ENCODE data around the gene GBP1. TPM values are rescaled to one million over a fixed set of nuclear protein-coding genes. Genes with fewer than 3 reads are reported as not detected.
A peak's percentile ranks its signal among the peaks of the same experiment; 100 is the strongest.
"Not testable (repeated sequence)": the region's sequence is repeated elsewhere in the genome, so short reads cannot be mapped to it uniquely, and the experiment has no call there.

GBP1 gene
- total RNA-seq, 2 experiments from 2014 or later: not detected

DNA sequence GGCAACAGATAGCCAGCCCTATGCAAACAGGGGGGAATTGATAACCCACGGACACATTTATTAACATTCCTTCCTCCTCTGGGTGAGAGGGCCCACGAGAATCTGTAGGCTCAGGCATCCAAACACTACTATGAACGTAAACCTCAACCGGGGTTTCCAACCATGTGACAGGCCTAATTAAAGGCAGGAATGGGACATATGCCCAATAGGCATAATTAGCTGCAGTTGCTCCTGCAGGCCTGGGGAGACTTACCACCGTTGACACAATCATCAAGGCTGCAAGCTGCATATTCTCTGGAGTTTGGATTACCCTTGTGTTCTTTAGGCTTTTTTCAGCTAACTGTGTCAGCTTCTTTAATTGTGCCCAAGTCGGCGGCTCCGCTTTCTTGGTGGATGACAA is 22.2 kb upstream of the GBP1 start:
- no TSS peak for BruUV-seq (replicated peaks)
- H3K27ac ChIP-seq (ENCODE audit: low read depth, low read length, poor library complexity, severe bottlenecking): no peak overlapping the region
- H3K4me2 ChIP-seq (ENCODE audit: low read length): no peak overlapping the region
- H3K79me2 ChIP-seq (ENCODE audit: insufficient read depth, low read depth, low read length): no peaks in the 10 kb centered on the region
- no peak overlapping the region for H3K4me3 ChIP-seq (ENCODE audit: low read depth, low read length, poor library complexity, severe bottlenecking)
- intact Hi-C loops (cut with micrococcal nuclease; ENCODE audit: unreplicated experiment): loop anchor here (5.0 kb wide), 1 partner anchor 270 kb away; no protein-coding TSS in a partner anchor
- H4K20me1 ChIP-seq (ENCODE audit: insufficient read depth, low read length): no peaks in the 10 kb centered on the region
- H3K9me3 ChIP-seq (ENCODE audit: low read length): no peaks in the 10 kb centered on the region
- no peak overlapping the region for H2AFZ ChIP-seq (ENCODE audit: low read length)
- ChIA-PET CTCF (ENCODE audit: unreplicated experiment) (no interaction called here), POLR2A (no interaction called here)
- TF ChIP-seq EZH2phosphoT487 (IDR thresholded peaks at IDR 0.05; ENCODE audit: borderline replicate concordance, low read depth, low read length): no peak
- TF ChIP-seq, protein P1, sequence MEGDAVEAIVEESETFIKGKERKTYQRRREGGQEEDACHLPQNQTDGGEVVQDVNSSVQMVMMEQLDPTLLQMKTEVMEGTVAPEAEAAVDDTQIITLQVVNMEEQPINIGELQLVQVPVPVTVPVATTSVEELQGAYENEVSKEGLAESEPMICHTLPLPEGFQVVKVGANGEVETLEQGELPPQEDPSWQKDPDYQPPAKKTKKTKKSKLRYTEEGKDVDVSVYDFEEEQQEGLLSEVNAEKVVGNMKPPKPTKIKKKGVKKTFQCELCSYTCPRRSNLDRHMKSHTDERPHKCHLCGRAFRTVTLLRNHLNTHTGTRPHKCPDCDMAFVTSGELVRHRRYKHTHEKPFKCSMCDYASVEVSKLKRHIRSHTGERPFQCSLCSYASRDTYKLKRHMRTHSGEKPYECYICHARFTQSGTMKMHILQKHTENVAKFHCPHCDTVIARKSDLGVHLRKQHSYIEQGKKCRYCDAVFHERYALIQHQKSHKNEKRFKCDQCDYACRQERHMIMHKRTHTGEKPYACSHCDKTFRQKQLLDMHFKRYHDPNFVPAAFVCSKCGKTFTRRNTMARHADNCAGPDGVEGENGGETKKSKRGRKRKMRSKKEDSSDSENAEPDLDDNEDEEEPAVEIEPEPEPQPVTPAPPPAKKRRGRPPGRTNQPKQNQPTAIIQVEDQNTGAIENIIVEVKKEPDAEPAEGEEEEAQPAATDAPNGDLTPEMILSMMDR (conservative IDR thresholded peaks at IDR 0.05; ENCODE audit: low read length): no peak
- no peak for DNase-seq (ENCODE audit: low spot score)
- no peaks in the 10 kb centered on the region for H3K4me1 ChIP-seq (ENCODE audit: insufficient read depth, low read length, poor library complexity, severe bottlenecking)
- H3K9me2 ChIP-seq (ENCODE audit: insufficient read depth, low read length): no peaks in the 10 kb centered on the region
- no peaks in the 10 kb centered on the region for H3K36me3 ChIP-seq (ENCODE audit: insufficient read depth, low read length)

- BruUV-seq (replicated peaks): no TSS peak
- no peak overlapping the region for H3K4me3 ChIP-seq (ENCODE audit: low read depth, low read length, poor library complexity, severe bottlenecking)
- no peak overlapping the region for H2AFZ ChIP-seq (ENCODE audit: low read length)
- no peaks in the 10 kb centered on the region for H3K9me3 ChIP-seq (ENCODE audit: low read length)
- no peaks in the 10 kb centered on the region for H3K79me2 ChIP-seq (ENCODE audit: insufficient read depth, low read depth, low read length)
- TF ChIP-seq, protein P1 (conservative IDR thresholded peaks at IDR 0.05; ENCODE audit: low read length): peak; percentile 66
- TF ChIP-seq EZH2phosphoT487 (IDR thresholded peaks at IDR 0.05; ENCODE audit: borderline replicate concordance, low read depth, low read length): no peak
- POLR2A ChIA-PET: no interaction called here
- no peak overlapping the region for H3K4me2 ChIP-seq (ENCODE audit: low read length)
- no peaks in the 10 kb centered on the region for H3K9me2 ChIP-seq (ENCODE audit: insufficient read depth, low read length)
- no peaks in the 10 kb centered on the region for H4K20me1 ChIP-seq (ENCODE audit: insufficient read depth, low read length)
- intact Hi-C loops (cut with micrococcal nuclease; ENCODE audit: unreplicated experiment): loop anchor here (5.0 kb wide), 1 partner anchor 272 kb away; no protein-coding TSS in a partner anchor
- no peaks in the 10 kb centered on the region for H3K4me1 ChIP-seq (ENCODE audit: insufficient read depth, low read length, poor library complexity, severe bottlenecking)
- H3K27ac ChIP-seq (ENCODE audit: low read depth, low read length, poor library complexity, severe bottlenecking): no peak overlapping the region
- H3K36me3 ChIP-seq (ENCODE audit: insufficient read depth, low read length): no peaks in the 10 kb centered on the region
- peak; percentile 16 for DNase-seq (ENCODE audit: low spot score)
- CTCF ChIA-PET (ENCODE audit: unreplicated experiment): no interaction called here
Measured at GRCh38 chr1:89085781-89086180, 20.8 kb upstream of the GBP1 start.

GRCh38 chr1:89081005-89081404 is 16.0 kb upstream of the GBP1 start:
- H3K27ac ChIP-seq (ENCODE audit: low read depth, low read length, poor library complexity, severe bottlenecking): no peak overlapping the region
- POLR2A ChIA-PET: interaction anchor here (0.6 to 1.5 kb wide), 2 partner anchors 11 to 274 kb away, joined by 4 read pairs; no protein-coding TSS in a partner anchor

GRCh38 chr1:89080068-89080467 is 15.1 kb upstream of the GBP1 start:
- H3K4me1 ChIP-seq (ENCODE audit: insufficient read depth, low read length, poor library complexity, severe bottlenecking); H3K9me3 ChIP-seq (ENCODE audit: low read length); BruUV-seq (replicated peaks); H3K79me2 ChIP-seq (ENCODE audit: insufficient read depth, low read depth, low read length); H3K27ac ChIP-seq (ENCODE audit: low read depth, low read length, poor library complexity, severe bottlenecking); H3K4me2 ChIP-seq (ENCODE audit: low read length); CTCF ChIA-PET (ENCODE audit: unreplicated experiment); H3K36me3 ChIP-seq (ENCODE audit: insufficient read depth, low read length); intact Hi-C loops (cut with micrococcal nuclease; ENCODE audit: unreplicated experiment); H2AFZ ChIP-seq (ENCODE audit: low read length); DNase-seq (ENCODE audit: low spot score); H4K20me1 ChIP-seq (ENCODE audit: insufficient read depth, low read length); H3K4me3 ChIP-seq (ENCODE audit: low read depth, low read length, poor library complexity, severe bottlenecking); H3K9me2 ChIP-seq (ENCODE audit: insufficient read depth, low read length); POLR2A ChIA-PET: not testable (repeated sequence)

More at GRCh38 chr1:89081005-89081404, 16.0 kb upstream of the GBP1 start:
- intact Hi-C loops (cut with micrococcal nuclease; ENCODE audit: unreplicated experiment): no loop called here
- no TSS peak for BruUV-seq (replicated peaks)
- DNase-seq (ENCODE audit: low spot score): no peak
- Histone ChIP-seq H3K4me3 (ENCODE audit: low read depth, low read length, poor library complexity, severe bottlenecking) (no peak overlapping the region), H3K4me1 (ENCODE audit: insufficient read depth, low read length, poor library complexity, severe bottlenecking) (no peaks in the 10 kb centered on the region), H3K9me2 (ENCODE audit: insufficient read depth, low read length) (no peaks in the 10 kb centered on the region), H3K9me3 (ENCODE audit: low read length) (no peaks in the 10 kb centered on the region), H4K20me1 (ENCODE audit: insufficient read depth, low read length) (no peaks in the 10 kb centered on the region), H3K79me2 (ENCODE audit: insufficient read depth, low read depth, low read length) (no peaks in the 10 kb centered on the region), H2AFZ (ENCODE audit: low read length) (no peak overlapping the region), H3K4me2 (ENCODE audit: low read length) (no peak overlapping the region), H3K36me3 (ENCODE audit: insufficient read depth, low read length) (no peaks in the 10 kb centered on the region)
- TF ChIP-seq, protein P1 (conservative IDR thresholded peaks at IDR 0.05; ENCODE audit: low read length): no peak
- TF ChIP-seq EZH2phosphoT487 (IDR thresholded peaks at IDR 0.05; ENCODE audit: borderline replicate concordance, low read depth, low read length): no peak
- CTCF ChIA-PET (ENCODE audit: unreplicated experiment): no interaction called here

Data from OCI-LY7 (cell line).